ENCODE results near the gene ADCK2.

Gene ADCK2

GRCh38 chr7:140650367-140650766, 22.4 kb upstream of the ADCK2 start:
- no peak overlapping the region for H3K4me2 ChIP-seq (ENCODE audit: low read length)
- H3K9me3 ChIP-seq (ENCODE audit: low read length) = no peaks in the 10 kb centered on the region
- H3K36me3 ChIP-seq (ENCODE audit: insufficient read depth, low read length) = no peaks in the 10 kb centered on the region
- no peaks in the 10 kb centered on the region for H3K79me2 ChIP-seq (ENCODE audit: insufficient read depth, low read length)
- no peaks in the 10 kb centered on the region for H3K4me1 ChIP-seq (ENCODE audit: insufficient read depth, low read length, severe bottlenecking)
- peaks cover 5% of the 10 kb centered on the region; the same call in 1 of the 2 replicates for H3K27me3 ChIP-seq (ENCODE audit: insufficient read depth, low read length)
- no peak overlapping the region for H2AFZ ChIP-seq (ENCODE audit: low read length)
- no peaks in the 10 kb centered on the region for H4K20me1 ChIP-seq (ENCODE audit: insufficient read depth, low read length)
- H3K9ac ChIP-seq (ENCODE audit: low read length) = no peak overlapping the region
- TF ChIP-seq CTCF (IDR thresholded peaks at IDR 0.05; ENCODE audit: low read length) = no peak
- no peak for TF ChIP-seq EZH2 (IDR thresholded peaks at IDR 0.05; ENCODE audit: borderline replicate concordance, low read length)
- H3F3A ChIP-seq (ENCODE audit: insufficient read depth, low read length) = no peaks in the 10 kb centered on the region
- H3K4me3 ChIP-seq (ENCODE audit: low read depth, low read length, poor library complexity, severe bottlenecking) = no peak overlapping the region
- no peaks in the 10 kb centered on the region for H3K9me2 ChIP-seq (ENCODE audit: low read depth, low read length)
- H3K27ac ChIP-seq (ENCODE audit: low read depth, low read length, poor library complexity, severe bottlenecking) = no peak overlapping the region

GRCh38 chr7:140653319-140654108, 19.2 kb upstream of the ADCK2 start:
- H2AFZ ChIP-seq (ENCODE audit: low read length) = no peak overlapping the region

GRCh38 chr7:140654109-140654387, 18.7 kb upstream of the ADCK2 start:
- TF ChIP-seq CTCF (IDR thresholded peaks at IDR 0.05; ENCODE audit: low read length) (no peak), EZH2 (IDR thresholded peaks at IDR 0.05; ENCODE audit: borderline replicate concordance, low read length) (no peak)
- Histone ChIP-seq H3K9me2 (ENCODE audit: low read depth, low read length) (no peaks in the 10 kb centered on the region), H3K79me2 (ENCODE audit: insufficient read depth, low read length) (no peaks in the 10 kb centered on the region), H3K4me2 (ENCODE audit: low read length) (no peak overlapping the region), H2AFZ (ENCODE audit: low read length) (no peak overlapping the region), H3K9ac (ENCODE audit: low read length) (no peak overlapping the region), H3K9me3 (ENCODE audit: low read length) (peaks cover 3% of the 10 kb centered on the region; the same call in 1 of the 2 replicates), H3K36me3 (ENCODE audit: insufficient read depth, low read length) (no peaks in the 10 kb centered on the region; the same call in 1 of the 2 replicates), H3F3A (ENCODE audit: insufficient read depth, low read length) (no peaks in the 10 kb centered on the region), H3K27ac (ENCODE audit: low read depth, low read length, poor library complexity, severe bottlenecking) (no peak overlapping the region), H4K20me1 (ENCODE audit: insufficient read depth, low read length) (no peaks in the 10 kb centered on the region), H3K27me3 (ENCODE audit: insufficient read depth, low read length) (peaks cover 16% of the 10 kb centered on the region; the same call in 1 of the 2 replicates), H3K4me1 (ENCODE audit: insufficient read depth, low read length, severe bottlenecking) (peaks cover 10% of the 10 kb centered on the region), H3K4me3 (ENCODE audit: low read depth, low read length, poor library complexity, severe bottlenecking) (no peak overlapping the region)

More at GRCh38 chr7:140653319-140654108, 19.2 kb upstream of the ADCK2 start:
- Histone ChIP-seq H4K20me1 (ENCODE audit: insufficient read depth, low read length) (no peaks in the 10 kb centered on the region), H3K4me2 (ENCODE audit: low read length) (no peak overlapping the region), H3K9ac (ENCODE audit: low read length) (no peak overlapping the region), H3F3A (ENCODE audit: insufficient read depth, low read length) (no peaks in the 10 kb centered on the region), H3K79me2 (ENCODE audit: insufficient read depth, low read length) (no peaks in the 10 kb centered on the region), H3K9me3 (ENCODE audit: low read length) (peaks cover 3% of the 10 kb centered on the region; the same call in 1 of the 2 replicates), H3K27me3 (ENCODE audit: insufficient read depth, low read length) (peaks cover 11% of the 10 kb centered on the region; the same call in 1 of the 2 replicates), H3K9me2 (ENCODE audit: low read depth, low read length) (no peaks in the 10 kb centered on the region), H3K4me3 (ENCODE audit: low read depth, low read length, poor library complexity, severe bottlenecking) (no peak overlapping the region), H3K36me3 (ENCODE audit: insufficient read depth, low read length) (no peaks in the 10 kb centered on the region; the same call in 1 of the 2 replicates), H3K4me1 (ENCODE audit: insufficient read depth, low read length, severe bottlenecking) (peaks cover 10% of the 10 kb centered on the region), H3K27ac (ENCODE audit: low read depth, low read length, poor library complexity, severe bottlenecking) (no peak overlapping the region)
- no peak for TF ChIP-seq EZH2 (IDR thresholded peaks at IDR 0.05; ENCODE audit: borderline replicate concordance, low read length)
- TF ChIP-seq CTCF (IDR thresholded peaks at IDR 0.05; ENCODE audit: low read length) = peak; percentile 99
